ENCODE data around the gene MUC5B.
"Not testable (repeated sequence)": the region's sequence is repeated elsewhere in the genome, so short reads cannot be mapped to it uniquely, and the experiment has no call there.

Gene MUC5B

GRCh38 chr11:1250411-1250810 lies 27.5 kb downstream of the MUC5B start:
- DNase-seq (ENCODE audit: low read depth), result not testable (repeated sequence)

DNA sequence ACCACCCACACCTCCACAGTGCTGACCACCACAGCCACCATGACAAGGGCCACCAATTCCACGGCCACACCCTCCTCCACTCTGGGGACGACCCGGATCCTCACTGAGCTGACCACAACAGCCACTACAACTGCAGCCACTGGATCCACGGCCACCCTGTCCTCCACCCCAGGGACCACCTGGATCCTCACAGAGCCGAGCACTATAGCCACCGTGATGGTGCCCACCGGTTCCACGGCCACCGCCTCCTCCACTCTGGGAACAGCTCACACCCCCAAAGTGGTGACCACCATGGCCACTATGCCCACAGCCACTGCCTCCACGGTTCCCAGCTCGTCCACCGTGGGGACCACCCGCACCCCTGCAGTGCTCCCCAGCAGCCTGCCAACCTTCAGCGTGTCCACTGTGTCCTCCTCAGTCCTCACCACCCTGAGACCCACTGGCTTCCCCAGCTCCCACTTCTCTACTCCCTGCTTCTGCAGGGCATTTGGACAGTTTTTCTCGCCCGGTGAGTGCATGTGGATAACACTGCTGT lies 28.4 kb downstream of the MUC5B start:
- DNase-seq (ENCODE audit: low read depth), result no peak

GRCh38 chr11:1252371-1253102 lies 29.7 kb downstream of the MUC5B start:
- no peak for DNase-seq (ENCODE audit: low read depth)

DNA sequence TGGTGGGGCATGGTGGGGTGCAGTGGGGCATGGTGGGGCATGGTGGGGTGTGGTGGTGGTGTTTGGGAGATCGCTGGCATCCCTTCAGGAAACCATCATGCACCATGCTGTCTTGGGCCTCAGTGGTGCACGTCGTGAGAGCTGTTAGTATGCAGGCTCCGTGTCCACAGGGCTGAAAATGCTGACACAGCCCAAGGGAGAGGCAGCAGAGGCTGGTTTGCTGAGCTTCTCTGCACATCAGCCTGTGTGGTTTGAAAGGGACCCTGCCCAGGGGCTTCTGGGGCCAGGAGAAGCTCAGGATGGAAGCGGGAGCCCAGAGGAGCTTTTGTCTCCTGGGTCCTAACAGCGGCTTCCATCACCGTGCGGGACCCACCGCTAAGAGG lies 30.2 kb downstream of the MUC5B start:
- no peak for DNase-seq (ENCODE audit: low read depth)

GRCh38 chr11:1254086-1254648 lies 31.3 kb downstream of the MUC5B start:
- no peak for DNase-seq (ENCODE audit: low read depth)

GRCh38 chr11:1254733-1255132 lies 31.9 kb downstream of the MUC5B start:
- no peak for DNase-seq (ENCODE audit: low read depth)

DNA sequence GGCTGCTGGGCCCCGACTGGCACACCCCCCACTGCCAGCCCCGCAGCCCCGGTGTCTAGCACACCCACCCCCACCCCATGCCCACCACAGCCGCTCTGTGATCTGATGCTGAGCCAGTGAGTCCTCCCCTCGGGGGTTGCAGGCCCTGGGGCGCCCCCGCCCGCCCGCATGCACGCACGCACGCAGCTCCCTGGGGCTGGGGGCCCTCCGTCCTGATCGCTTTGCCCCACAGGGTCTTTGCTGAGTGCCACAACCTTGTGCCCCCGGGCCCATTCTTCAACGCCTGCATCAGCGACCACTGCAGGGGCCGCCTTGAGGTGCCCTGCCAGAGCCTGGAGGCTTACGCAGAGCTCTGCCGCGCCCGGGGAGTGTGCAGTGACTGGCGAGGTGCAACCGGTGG lies 32.3 kb downstream of the MUC5B start:
- no peak for DNase-seq (ENCODE audit: low read depth)

DNA sequence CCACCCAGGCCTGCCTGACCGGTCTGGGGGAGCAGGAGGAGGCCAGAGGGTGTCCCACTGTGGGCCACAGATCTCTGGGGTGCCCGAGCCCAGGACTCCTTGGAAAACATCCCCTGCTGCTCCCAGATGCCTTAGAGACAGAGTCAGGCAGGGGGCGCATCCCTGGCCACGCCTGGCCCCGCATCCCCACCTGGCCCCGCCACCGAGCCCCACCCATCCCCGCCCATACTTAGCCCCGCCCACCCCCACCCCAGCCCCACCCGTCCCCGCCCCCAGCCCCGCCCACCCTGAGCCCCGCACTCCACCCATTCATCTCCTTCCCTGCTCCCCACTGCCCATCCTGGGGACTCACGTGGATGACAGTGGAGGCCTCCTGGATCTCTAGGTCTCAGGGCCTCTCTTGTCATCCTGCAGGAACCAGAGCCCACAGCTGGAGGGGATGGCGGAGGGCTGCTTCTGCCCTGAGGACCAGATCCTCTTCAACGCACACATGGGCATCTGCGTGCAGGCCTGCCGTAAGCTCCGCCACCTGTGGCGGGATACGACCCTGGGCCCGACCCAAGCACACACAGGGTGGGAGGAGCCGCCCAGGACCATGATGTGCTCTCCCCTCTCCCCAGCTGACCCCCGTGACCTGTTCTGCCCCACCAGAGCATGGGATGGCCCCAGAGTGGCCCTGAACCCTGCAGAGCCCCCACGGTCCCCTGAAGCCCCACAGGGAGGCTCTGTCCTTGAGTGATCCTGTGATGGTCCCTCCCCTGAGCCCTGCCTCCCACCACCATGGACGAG lies 33.6 kb downstream of the MUC5B start:
- no peak for DNase-seq (ENCODE audit: low read depth)

DNA sequence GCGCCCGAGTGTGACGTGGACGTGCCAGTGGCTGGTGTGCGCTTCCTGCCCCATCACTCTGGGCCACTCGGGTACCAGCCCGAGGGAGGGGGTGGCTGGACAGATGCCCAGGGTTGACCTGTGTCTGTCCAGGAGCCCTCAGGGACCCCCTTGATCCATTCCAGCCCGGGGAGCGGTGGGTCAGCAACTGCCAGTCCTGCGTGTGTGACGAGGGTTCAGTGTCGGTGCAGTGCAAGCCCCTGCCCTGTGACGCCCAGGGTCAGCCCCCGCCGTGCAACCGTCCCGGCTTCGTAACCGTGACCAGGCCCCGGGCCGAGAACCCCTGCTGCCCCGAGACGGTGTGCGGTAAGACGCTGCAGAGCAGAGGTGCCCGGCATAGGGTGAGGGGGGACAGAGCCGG lies 34.5 kb downstream of the MUC5B start:
- no peak for DNase-seq (ENCODE audit: low read depth)

DNA sequence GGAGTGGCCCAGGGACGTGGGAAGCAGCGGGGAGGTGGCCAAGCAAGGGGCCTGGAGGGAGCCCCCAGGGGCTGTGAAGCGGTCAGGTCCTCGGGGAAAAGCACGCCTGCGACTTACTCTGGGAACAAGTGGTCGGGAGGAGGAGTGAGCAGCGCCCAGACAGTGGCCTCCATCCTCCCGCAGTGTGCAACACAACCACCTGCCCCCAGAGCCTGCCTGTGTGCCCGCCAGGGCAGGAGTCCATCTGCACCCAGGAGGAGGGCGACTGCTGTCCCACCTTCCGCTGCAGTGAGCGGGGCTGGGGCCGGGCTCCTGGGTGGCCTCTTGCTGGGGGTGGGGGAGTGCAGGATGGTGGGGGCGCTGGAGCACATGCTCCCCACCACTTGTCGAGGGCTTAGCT lies 35.0 kb downstream of the MUC5B start:
- DNase-seq (ENCODE audit: low read depth), result no peak

GRCh38 chr11:1258401-1259075 lies 35.7 kb downstream of the MUC5B start:
- no peak for DNase-seq (ENCODE audit: low read depth)

- no peak for DNase-seq (ENCODE audit: low read depth)
Measured at GRCh38 chr11:1259076-1259461, 36.2 kb downstream of the MUC5B start.

- DNase-seq (ENCODE audit: low read depth), result no peak
Measured at GRCh38 chr11:1259561-1259960, 36.7 kb downstream of the MUC5B start.

DNA sequence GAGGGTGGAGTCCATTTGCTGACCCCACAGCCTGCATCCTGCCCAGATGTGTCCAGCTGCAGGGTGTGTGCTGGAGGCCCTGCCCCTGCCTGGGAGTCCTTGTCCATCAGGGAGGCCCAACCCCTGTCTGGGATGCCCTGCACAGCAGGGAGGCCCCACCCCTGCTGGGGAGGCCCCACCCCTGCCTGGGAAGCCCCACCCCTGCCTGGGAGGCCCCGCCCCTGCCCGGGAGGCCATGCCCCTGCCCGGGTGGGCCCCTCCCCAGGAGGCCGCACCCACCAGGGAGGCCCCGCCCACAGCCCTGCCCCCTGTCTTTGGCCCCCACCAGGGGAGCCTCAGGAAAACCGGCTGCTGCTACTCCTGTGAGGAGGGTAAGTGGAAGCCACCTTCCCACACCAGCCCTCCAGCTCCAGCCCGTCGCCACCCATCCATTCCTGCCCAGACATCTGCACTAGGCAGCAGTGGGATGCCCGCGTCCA lies 37.2 kb downstream of the MUC5B start:
- DNase-seq (ENCODE audit: low read depth), result no peak

- no peak for DNase-seq (ENCODE audit: low read depth)
Measured at GRCh38 chr11:1260620-1261019, 37.8 kb downstream of the MUC5B start.

DNA sequence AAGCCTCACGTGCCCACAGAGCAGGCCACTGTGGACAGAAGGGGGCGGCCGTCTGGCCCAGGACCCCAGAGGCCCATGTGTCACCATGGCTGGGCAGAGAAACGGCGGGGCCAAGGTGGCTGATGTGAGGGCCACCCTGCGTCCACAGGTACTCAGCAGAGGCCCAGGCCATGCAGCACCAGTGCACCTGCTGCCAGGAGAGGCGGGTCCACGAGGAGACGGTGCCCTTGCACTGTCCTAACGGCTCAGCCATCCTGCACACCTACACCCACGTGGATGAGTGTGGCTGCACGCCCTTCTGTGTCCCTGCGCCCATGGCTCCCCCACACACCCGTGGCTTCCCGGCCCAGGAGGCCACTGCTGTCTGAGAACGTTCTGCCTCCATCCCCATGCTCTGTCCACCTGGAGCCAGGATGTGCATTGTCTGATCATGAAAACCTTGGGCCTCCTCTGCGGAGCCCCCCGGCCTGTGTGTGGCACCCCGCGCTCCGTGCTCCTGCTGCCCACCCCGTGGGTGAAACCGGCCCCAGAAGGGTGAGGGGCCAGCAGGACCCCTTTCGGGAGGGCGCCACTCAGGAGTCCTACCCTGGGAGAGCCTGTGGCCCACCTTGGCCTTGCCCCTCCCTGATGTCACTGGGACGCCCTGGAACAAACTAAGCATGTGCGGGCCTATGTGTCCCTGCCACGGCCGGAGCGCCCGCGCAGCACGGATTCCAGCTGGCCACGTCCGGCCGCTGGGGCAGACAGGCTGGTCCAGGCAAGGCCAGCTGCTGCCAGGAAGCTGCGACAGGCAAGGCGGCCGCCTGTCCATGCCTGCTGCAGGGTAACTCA lies 38.6 kb downstream of the MUC5B start:
- DNase-seq (ENCODE audit: low read depth), result no peak

DNA sequence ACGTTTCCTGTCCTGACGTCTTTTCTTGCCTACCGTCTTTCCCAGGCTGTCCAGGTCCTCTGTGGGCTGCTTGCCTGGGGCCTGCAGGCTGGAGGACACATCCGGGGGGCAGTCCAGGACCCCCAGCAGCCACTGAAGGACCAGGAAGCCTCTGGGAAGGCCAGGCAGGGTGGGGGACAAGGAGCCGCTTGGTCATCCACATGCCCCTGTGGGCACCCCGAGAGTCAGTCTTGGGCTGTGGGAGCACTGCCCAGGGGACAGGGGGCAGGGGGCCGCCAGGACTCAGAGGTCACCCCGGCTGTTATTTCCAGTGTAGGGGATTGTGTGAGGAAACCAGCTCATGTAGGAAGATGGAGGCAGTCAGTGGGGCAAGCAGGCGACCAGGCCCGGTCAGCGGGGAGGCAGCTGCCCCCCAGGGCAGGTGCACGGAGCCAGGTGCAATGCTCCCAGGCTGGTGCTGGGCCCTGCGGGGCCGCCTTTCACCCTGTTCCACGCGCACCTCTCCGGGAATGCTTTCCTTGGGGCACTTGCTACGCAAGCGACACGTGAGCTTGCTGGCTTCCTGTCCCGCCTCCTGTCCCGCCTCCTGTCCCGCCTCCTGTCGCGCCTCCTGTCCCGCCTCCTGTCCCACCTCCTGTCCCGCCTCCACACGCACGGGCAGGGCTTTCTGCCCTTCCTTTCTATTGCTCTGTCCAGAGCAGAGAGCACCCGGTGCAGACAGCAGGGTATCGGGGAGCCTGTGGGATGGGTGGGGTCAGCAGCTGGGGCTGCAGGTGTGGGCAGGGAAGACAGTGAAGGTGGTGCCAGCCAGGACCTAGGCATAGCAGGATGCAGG lies 39.5 kb downstream of the MUC5B start:
- DNase-seq (ENCODE audit: low read depth), result peak; percentile 74

DNA sequence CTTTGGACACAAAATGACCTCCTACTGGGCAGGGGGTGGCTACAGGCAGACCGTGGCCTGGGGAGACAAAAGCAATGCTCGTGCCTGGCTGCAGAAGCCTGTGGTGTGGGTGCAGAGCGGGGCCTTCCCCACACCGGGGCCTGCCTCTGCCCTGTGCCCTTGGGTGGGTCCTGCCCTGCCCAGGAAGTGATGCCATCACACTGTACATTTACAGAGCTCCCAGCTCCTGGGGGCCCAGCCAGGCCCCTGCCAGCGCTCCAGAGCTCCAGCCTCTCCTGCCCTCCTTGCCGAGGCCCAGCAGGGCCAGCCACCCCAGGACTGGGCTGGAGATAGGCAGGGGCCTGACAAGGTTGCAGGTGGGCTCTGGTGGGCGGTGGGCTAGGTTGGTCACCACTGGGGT lies 40.1 kb downstream of the MUC5B start:
- DNase-seq (ENCODE audit: low read depth), result no peak

DNA sequence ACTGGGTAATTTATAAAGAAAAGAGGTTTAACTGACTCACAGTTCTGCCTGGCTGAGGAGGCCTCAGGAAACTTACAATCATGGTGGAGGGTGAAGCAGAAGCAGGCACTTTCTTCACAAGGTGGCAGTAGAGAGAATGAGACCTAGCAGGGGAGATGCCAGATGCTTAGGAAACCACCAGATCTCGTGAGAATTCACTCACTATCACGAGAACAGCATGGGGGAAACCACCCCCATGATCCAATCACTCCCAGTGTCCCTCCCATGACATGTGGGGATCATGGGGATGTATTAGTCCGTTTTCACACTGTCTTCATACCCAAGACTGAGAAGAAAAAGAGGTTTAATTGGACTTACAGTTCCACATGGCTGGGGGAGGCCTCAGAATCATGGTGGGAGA lies 41.6 kb downstream of the MUC5B start:
- DNase-seq (ENCODE audit: low read depth), result not testable (repeated sequence)

GRCh38 chr11:1265480-1265879 lies 42.6 kb downstream of the MUC5B start:
- not testable (repeated sequence) for DNase-seq (ENCODE audit: low read depth)
